ENCODE results near the gene TNRC18. TPM values are rescaled to one million over a fixed set of nuclear protein-coding genes. Genes with fewer than 3 reads are reported as not detected.
"Not testable (repeated sequence)": the region's sequence is repeated elsewhere in the genome, so short reads cannot be mapped to it uniquely, and the experiment has no call there.

TNRC18 gene
- total RNA-seq, 1 donor from 2014 or later = 198 TPM

DNA sequence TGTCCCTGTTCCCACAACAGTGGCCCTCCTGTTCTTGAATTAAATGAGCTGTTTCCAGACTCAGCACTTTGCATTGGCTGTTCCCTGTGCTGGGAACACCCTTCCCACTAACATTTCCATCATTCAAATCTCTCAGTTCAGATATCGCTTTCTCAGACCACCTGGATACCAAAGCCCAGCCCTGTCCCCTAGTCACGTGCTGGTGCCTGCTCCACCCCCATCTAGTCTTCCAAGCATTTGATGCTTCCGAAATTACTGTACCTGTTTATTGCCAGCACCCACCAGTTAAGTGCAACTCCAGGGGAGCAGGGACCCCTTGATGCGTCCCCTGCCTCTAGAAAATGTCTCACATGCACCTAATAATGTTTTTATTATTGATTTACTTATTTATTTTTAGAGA is 143.9 kb downstream of the TNRC18 start:
- TF ChIP-seq CTCF (IDR thresholded peaks at IDR 0.05) = no peak
- H3K36me3 Mint-ChIP-seq (ENCODE audit: unreplicated experiment) = no peaks in the 10 kb centered on the region
- H3K27me3 Mint-ChIP-seq (ENCODE audit: unreplicated experiment) = peaks cover 9% of the 10 kb centered on the region
- peaks cover 4% of the 10 kb centered on the region for H3K4me1 Mint-ChIP-seq (ENCODE audit: unreplicated experiment)
- DNase-seq (ENCODE audit: extremely low spot score, unreplicated experiment) = no peak
- no peak overlapping the region for H3K27ac Mint-ChIP-seq (ENCODE audit: unreplicated experiment)
- no peaks in the 10 kb centered on the region for H3K9me3 Mint-ChIP-seq (ENCODE audit: unreplicated experiment)
- H3K4me3 Mint-ChIP-seq (ENCODE audit: unreplicated experiment) = no peak overlapping the region

- Mint-ChIP-seq H3K36me3 (ENCODE audit: unreplicated experiment) (no peaks in the 10 kb centered on the region), H3K27ac (ENCODE audit: unreplicated experiment) (no peak overlapping the region), H3K4me3 (ENCODE audit: unreplicated experiment) (no peak overlapping the region), H3K4me1 (ENCODE audit: unreplicated experiment) (no peaks in the 10 kb centered on the region), H3K27me3 (ENCODE audit: unreplicated experiment) (peaks cover 10% of the 10 kb centered on the region), H3K9me3 (ENCODE audit: unreplicated experiment) (no peaks in the 10 kb centered on the region)
- no peak for TF ChIP-seq CTCF (IDR thresholded peaks at IDR 0.05)
- DNase-seq (ENCODE audit: extremely low spot score, unreplicated experiment) = no peak
Measured at GRCh38 chr7:5278766-5279165, 144.9 kb downstream of the TNRC18 start.

GRCh38 chr7:5276611-5277010 is 147.0 kb downstream of the TNRC18 start:
- DNase-seq (ENCODE audit: extremely low spot score, unreplicated experiment) = no peak
- Mint-ChIP-seq H3K4me3 (ENCODE audit: unreplicated experiment) (no peak overlapping the region), H3K4me1 (ENCODE audit: unreplicated experiment) (no peaks in the 10 kb centered on the region), H3K27me3 (ENCODE audit: unreplicated experiment) (peaks cover 13% of the 10 kb centered on the region), H3K9me3 (ENCODE audit: unreplicated experiment) (no peaks in the 10 kb centered on the region), H3K27ac (ENCODE audit: unreplicated experiment) (no peak overlapping the region), H3K36me3 (ENCODE audit: unreplicated experiment) (no peaks in the 10 kb centered on the region)
- no peak for TF ChIP-seq CTCF (IDR thresholded peaks at IDR 0.05)

- H3K27ac Mint-ChIP-seq (ENCODE audit: unreplicated experiment); H3K4me3 Mint-ChIP-seq (ENCODE audit: unreplicated experiment); H3K9me3 Mint-ChIP-seq (ENCODE audit: unreplicated experiment); H3K36me3 Mint-ChIP-seq (ENCODE audit: unreplicated experiment); H3K4me1 Mint-ChIP-seq (ENCODE audit: unreplicated experiment); DNase-seq (ENCODE audit: extremely low spot score, unreplicated experiment): not testable (repeated sequence)
- H3K27me3 Mint-ChIP-seq (ENCODE audit: unreplicated experiment) = peaks cover 13% of the 10 kb centered on the region
Measured at GRCh38 chr7:5276123-5276522, 147.5 kb downstream of the TNRC18 start.

- not testable (repeated sequence) for H3K27ac Mint-ChIP-seq (ENCODE audit: unreplicated experiment); DNase-seq (ENCODE audit: extremely low spot score, unreplicated experiment)
Measured at GRCh38 chr7:5275510-5275909, 148.1 kb downstream of the TNRC18 start.

GRCh38 chr7:5274985-5275431 is 148.6 kb downstream of the TNRC18 start:
- H3K4me1 Mint-ChIP-seq (ENCODE audit: unreplicated experiment); DNase-seq (ENCODE audit: extremely low spot score, unreplicated experiment); H3K36me3 Mint-ChIP-seq (ENCODE audit: unreplicated experiment); H3K4me3 Mint-ChIP-seq (ENCODE audit: unreplicated experiment); H3K9me3 Mint-ChIP-seq (ENCODE audit: unreplicated experiment); H3K27ac Mint-ChIP-seq (ENCODE audit: unreplicated experiment): not testable (repeated sequence)
- H3K27me3 Mint-ChIP-seq (ENCODE audit: unreplicated experiment) = peaks cover 15% of the 10 kb centered on the region

More at GRCh38 chr7:5275510-5275909, 148.1 kb downstream of the TNRC18 start:
- H3K9me3 Mint-ChIP-seq (ENCODE audit: unreplicated experiment); H3K4me3 Mint-ChIP-seq (ENCODE audit: unreplicated experiment); H3K36me3 Mint-ChIP-seq (ENCODE audit: unreplicated experiment); H3K4me1 Mint-ChIP-seq (ENCODE audit: unreplicated experiment): not testable (repeated sequence)
- H3K27me3 Mint-ChIP-seq (ENCODE audit: unreplicated experiment) = peaks cover 14% of the 10 kb centered on the region

- no peak overlapping the region for H3K27ac Mint-ChIP-seq (ENCODE audit: unreplicated experiment)
- no peaks in the 10 kb centered on the region for H3K36me3 Mint-ChIP-seq (ENCODE audit: unreplicated experiment)
- no peaks in the 10 kb centered on the region for H3K4me1 Mint-ChIP-seq (ENCODE audit: unreplicated experiment)
- DNase-seq (ENCODE audit: extremely low spot score, unreplicated experiment) = no peak
- no peak for TF ChIP-seq CTCF (IDR thresholded peaks at IDR 0.05)
- no peaks in the 10 kb centered on the region for H3K9me3 Mint-ChIP-seq (ENCODE audit: unreplicated experiment)
- peaks cover 12% of the 10 kb centered on the region for H3K27me3 Mint-ChIP-seq (ENCODE audit: unreplicated experiment)
- H3K4me3 Mint-ChIP-seq (ENCODE audit: unreplicated experiment) = no peak overlapping the region
Measured at GRCh38 chr7:5274441-5274840, 149.2 kb downstream of the TNRC18 start.

GRCh38 chr7:5273831-5274405 is 149.7 kb downstream of the TNRC18 start:
- H3K4me1 Mint-ChIP-seq (ENCODE audit: unreplicated experiment); H3K27ac Mint-ChIP-seq (ENCODE audit: unreplicated experiment); H3K4me3 Mint-ChIP-seq (ENCODE audit: unreplicated experiment); DNase-seq (ENCODE audit: extremely low spot score, unreplicated experiment); H3K36me3 Mint-ChIP-seq (ENCODE audit: unreplicated experiment); H3K9me3 Mint-ChIP-seq (ENCODE audit: unreplicated experiment): not testable (repeated sequence)
- peaks cover 12% of the 10 kb centered on the region for H3K27me3 Mint-ChIP-seq (ENCODE audit: unreplicated experiment)
